Testis (tissue), 2 donors: ENCODE measurements around the gene GPR39.

Experiments used
- POLR2A ChIP-seq: fragments of 450-650 bp; IDR thresholded peaks from one replicate; pipeline ENCODE4 v1.6.1; 2017; ENCODE audit warnings: antibody characterized with exemption, mild to moderate bottlenecking, moderate library complexity
- TF ChIP-seq, protein P1 (sequence below), 3 experiments: fragments of 450-650 bp in 2 of 3; fragments of 200-600 bp in 1 of 3; sonication (generic) in 1 of 3; IDR thresholded peaks; one replicate each; pipeline ENCODE4 v1.5.1; 2016 to 2019; ENCODE audit warnings: antibody characterized with exemption in 3 of 3, mild to moderate bottlenecking in 2 of 3, moderate library complexity in 1 of 3

DNA sequence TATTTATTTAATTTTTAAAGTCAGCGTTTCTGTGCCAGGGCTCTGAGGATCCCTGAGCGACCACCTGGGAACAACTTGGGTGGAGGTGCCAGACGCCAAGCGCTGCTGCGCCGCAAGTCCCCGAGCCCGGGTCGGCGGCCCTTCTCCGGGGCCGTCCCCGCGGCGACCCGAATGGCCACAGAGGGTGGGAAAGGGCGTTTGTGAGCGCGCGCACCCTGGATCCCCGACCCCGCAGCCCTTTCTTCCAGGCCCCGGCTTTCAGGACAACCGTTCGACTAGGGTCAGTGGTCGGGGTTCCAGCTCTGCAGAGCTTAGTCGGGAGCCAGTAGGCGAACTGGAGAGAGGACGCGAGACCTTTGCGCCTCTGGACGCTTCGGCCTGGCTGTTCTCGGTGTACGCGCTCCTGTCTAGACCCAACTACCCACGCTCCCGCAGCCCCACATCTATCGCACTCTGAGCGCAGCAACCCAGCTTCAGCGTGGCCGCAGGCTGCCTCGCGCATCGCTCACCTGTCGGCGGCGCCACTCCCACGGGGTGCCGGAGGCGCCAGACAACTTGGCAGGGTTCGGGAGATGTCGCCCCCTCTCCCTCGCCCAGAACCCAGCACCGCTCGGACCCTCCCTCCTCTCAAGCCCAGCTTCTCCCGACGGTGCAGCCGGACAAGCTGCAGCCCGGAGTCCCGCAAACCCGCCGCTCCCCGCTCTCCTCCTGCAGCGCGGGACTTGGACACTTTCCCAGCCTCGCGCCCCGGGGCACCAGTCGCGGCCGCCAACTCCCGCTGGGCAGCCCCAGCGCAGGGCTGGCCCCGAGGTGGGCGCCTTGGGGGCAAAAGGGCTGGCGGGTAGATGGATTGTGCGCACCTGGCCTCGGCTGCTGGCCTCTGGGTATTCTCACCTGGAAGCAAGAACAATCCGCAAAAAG is 252.6 kb downstream of the GPR39 start:
- TF ChIP-seq, protein P1, sequence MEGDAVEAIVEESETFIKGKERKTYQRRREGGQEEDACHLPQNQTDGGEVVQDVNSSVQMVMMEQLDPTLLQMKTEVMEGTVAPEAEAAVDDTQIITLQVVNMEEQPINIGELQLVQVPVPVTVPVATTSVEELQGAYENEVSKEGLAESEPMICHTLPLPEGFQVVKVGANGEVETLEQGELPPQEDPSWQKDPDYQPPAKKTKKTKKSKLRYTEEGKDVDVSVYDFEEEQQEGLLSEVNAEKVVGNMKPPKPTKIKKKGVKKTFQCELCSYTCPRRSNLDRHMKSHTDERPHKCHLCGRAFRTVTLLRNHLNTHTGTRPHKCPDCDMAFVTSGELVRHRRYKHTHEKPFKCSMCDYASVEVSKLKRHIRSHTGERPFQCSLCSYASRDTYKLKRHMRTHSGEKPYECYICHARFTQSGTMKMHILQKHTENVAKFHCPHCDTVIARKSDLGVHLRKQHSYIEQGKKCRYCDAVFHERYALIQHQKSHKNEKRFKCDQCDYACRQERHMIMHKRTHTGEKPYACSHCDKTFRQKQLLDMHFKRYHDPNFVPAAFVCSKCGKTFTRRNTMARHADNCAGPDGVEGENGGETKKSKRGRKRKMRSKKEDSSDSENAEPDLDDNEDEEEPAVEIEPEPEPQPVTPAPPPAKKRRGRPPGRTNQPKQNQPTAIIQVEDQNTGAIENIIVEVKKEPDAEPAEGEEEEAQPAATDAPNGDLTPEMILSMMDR (IDR thresholded peaks at IDR 0.05), result no peak
- no peak for TF ChIP-seq POLR2A
